GM15510 (cell line): ENCODE measurements around the gene BABAM2.

Experiments
- POLR2A ChIP-seq: IDR thresholded peaks from 3 replicates; pipeline ENCODE4 v1.6.1; 2011; ENCODE audit warnings: borderline replicate concordance; ENCODE audit not compliant: insufficient read length; ENCODE audit errors: extremely low read depth

Gene BABAM2

GRCh38 chr2:27996156-27996922 lies 105.8 kb downstream of the BABAM2 start:
- no peak for TF ChIP-seq POLR2A

- no peak for TF ChIP-seq POLR2A
These were observed 109.8 kb downstream of the BABAM2 start for GRCh38 chr2:28000287-28000686.

DNA sequence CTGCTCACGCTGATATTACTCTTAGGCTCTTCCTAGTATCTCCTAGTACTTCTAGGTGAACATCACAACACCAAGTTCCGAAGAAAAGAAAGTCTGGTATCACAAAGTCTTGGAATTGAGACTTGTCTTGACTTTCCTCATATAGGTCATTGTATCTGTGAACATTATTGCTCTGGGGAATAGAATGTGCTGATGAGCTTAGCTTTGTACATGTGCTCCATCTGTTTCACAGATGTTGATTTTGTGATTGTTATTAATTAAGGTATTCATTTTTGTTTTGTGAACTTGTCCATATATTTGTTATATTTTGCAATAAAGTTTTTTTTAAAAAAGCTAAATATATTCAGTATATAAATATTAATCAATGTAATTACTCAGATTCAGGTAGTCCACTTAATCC lies 111.7 kb downstream of the BABAM2 start:
- TF ChIP-seq POLR2A, result no peak

GRCh38 chr2:28004086-28004485 lies 113.6 kb downstream of the BABAM2 start:
- no peak for TF ChIP-seq POLR2A

DNA sequence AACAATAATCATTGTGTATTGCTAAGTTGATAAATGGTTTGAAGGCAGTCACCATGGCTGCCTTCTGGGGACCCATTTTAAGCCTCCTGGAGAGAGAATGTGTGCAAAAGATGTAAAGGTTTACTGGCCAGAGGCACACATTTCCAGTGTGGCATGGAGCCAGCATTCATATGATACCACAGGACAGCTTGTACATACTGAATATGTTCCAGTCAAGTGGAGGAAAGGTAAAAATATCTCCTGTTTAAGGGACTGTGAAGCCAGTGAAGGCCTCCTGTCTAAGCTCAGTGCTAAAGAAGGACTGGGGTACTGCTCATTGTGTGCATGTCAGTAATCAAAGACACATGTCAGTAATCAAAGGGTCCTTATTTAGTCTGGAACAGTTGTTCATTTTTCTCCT lies 119.2 kb downstream of the BABAM2 start:
- TF ChIP-seq POLR2A, result no peak

DNA sequence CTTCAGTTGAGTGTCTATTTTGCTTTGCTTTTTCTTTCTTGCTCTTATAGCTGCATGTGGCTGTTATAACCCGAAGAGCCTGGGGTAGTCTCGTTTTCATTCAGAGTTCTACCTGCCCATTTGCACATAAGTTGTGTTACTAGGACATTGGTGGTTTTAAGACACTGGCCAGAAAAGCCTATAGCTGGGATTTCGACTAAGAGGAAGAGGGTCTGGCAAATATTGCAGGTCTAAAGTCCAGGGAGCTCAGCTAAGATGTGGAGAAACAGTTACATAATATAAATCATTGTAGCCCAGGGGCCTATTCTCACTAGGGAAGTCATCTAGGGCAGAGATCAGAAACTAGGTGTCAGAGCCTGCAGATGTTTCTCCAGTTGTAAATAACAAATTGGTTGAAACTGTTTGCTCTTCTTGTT lies 120.8 kb downstream of the BABAM2 start:
- TF ChIP-seq POLR2A, result no peak

- TF ChIP-seq POLR2A, result no peak
These were observed 131.4 kb downstream of the BABAM2 start for GRCh38 chr2:28021898-28022297.

- no peak for TF ChIP-seq POLR2A
These were observed 134.6 kb downstream of the BABAM2 start for GRCh38 chr2:28025123-28025522.

DNA sequence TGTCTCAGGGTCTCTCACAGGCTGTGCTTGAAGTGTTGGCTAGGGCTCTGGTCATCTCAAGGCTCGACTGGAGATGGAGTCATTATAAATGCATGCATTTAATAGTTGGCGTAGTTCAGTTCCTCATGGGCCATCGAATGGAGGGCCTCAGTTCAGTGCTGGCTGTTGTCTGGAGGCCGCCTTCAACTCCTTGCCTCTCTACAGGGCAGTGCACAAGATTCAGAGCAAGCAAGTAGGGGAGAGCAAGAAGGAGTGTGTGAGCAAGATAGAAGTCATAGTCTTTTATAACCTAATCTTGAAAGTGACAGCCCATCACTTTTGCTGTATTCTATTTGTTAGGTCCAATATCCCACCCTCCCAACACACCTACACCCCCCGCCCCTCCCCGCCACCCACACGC lies 137.5 kb downstream of the BABAM2 start:
- TF ChIP-seq POLR2A, result no peak

DNA sequence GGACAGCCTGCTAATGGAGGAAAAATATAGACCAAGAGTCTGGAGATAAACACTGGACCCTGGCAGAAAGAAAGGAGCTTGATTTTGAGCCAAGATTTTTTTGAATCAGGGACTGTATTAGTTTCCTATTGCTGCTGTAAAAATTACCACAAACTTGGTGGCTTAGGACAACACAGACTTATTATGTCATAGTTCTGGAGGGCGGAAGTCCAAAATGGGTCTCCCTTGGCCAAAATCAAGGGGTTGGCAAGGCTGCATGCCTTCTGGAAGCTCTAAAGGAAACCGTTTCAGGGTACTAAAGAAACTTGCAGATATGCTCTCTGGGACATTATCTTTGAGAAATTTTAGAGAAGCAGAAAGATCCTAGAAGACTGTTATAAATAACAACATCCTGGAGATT lies 140.1 kb downstream of the BABAM2 start:
- no peak for TF ChIP-seq POLR2A

- TF ChIP-seq POLR2A, result no peak
These were observed 142.3 kb downstream of the BABAM2 start for GRCh38 chr2:28032816-28033215.

DNA sequence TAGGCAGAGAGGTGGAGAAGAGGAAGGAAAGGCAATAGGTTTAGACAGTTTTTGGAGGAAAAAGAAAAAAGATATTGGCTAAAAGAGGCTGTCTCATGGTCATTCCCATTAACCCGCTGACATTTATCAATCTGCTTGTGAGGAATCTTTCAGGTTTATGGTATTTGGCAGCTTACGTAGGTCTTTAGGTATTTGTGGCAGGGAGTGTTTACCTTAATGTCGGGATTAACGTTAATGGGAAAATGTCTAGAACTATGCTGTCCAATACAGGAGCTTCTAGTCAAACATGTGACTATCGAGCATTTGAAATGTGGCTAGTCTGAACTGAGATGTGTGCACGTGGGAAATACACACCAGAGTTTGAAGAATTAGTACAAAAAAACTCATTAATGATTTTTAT lies 144.2 kb downstream of the BABAM2 start:
- TF ChIP-seq POLR2A, result no peak

DNA sequence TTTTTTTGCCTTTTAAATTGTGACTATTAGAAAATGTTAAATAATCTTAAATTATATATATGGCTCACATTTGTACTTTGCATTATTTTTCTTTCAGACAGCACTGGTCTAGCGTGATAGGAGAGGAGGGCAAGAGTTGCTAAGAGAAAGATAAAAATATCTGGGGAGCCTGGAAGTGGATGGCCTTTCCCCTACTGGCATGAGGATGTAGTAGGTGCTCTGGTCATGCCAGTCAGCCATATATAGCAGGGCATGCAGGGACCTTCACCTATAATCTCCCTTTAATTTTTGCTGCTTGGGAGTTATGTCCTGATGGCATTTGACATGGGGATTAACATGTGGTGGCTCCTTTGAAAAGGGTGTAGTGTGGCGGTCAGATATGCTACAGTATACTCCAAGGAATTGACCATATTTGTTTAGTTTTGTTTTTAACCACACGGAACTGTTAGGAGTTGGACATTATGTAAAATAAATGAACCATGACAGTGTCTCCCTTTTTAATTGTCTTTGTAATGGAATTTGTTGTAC lies 144.7 kb downstream of the BABAM2 start:
- TF ChIP-seq POLR2A, result no peak

- no peak for TF ChIP-seq POLR2A
These were observed 145.3 kb downstream of the BABAM2 start for GRCh38 chr2:28035816-28036215.

DNA sequence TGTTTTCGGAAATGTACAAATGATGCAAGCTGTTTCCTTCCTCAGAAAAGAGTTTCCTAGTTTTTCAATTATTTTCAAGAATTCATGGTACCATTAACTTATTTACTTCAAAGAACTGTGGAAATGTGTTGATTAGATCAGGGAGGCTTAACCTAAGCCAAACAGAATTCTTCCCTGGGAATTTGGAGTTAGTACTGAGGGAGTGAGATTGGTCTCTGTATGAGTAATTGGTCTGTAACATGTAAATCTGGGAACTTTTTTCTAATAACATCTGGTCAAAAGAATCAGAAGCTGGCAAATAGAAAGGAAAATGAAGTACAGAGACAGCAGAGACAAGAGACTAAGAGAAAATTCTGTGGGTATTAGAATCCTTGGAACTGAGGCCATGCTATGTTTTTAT lies 145.8 kb downstream of the BABAM2 start:
- no peak for TF ChIP-seq POLR2A

GRCh38 chr2:28038722-28039121 lies 148.2 kb downstream of the BABAM2 start:
- TF ChIP-seq POLR2A, result no peak
